ENCODE results near the gene OR1J1.

Gene OR1J1

GRCh38 chr9:122444041-122444733 is 33.5 kb downstream of the OR1J1 start:
- DNase-seq, result no peak

- DNase-seq, result no peak
Measured at GRCh38 chr9:122442568-122442967, 35.2 kb downstream of the OR1J1 start.
